ENCODE measurements around the gene TSPAN15.
"Not testable (repeated sequence)": the region's sequence is repeated elsewhere in the genome, so short reads cannot be mapped to it uniquely, and the experiment has no call there.

TSPAN15 gene

GRCh38 chr10:69446650-69447151 lies 4.6 kb upstream of the TSPAN15 start:
- DNase-seq (ENCODE audit: low spot score): no peak

- DNase-seq (ENCODE audit: low spot score): no peak
Observed at GRCh38 chr10:69449841-69450240, 1.4 kb upstream of the TSPAN15 start.

- DNase-seq (ENCODE audit: low spot score): not testable (repeated sequence)
Observed at GRCh38 chr10:69450395-69450794, 870 bp upstream of the TSPAN15 start.

DNA sequence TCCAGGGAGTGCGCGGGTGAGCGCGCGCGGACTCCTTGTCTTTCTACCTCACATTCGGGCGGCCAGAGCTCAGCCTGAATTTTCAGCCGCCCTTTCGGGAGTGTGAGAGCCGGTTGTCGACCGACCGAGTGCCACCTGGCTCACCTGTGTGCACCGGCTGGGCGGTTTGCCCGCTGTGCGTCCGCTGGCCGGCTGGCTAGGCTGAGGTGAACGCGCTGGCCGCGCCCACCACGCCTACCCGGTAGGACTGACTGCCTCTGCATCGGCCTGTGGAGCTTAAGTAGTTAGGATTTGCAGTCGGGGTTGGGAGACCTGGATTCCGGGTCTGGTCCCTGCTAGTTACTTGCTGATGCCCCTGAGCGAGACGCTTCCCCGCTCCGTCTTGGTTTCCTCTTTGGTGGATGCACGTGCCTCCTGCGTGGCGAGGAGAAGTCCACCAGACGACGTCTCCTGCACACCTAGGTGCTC lies 553 bp downstream of the TSPAN15 start:
- DNase-seq (ENCODE audit: low spot score): no peak

- no peak for DNase-seq (ENCODE audit: low spot score)
Observed at GRCh38 chr10:69452676-69453415, 1.6 kb downstream of the TSPAN15 start.

- no peak for DNase-seq (ENCODE audit: low spot score)
Observed at GRCh38 chr10:69453795-69454194, 2.5 kb downstream of the TSPAN15 start.

DNA sequence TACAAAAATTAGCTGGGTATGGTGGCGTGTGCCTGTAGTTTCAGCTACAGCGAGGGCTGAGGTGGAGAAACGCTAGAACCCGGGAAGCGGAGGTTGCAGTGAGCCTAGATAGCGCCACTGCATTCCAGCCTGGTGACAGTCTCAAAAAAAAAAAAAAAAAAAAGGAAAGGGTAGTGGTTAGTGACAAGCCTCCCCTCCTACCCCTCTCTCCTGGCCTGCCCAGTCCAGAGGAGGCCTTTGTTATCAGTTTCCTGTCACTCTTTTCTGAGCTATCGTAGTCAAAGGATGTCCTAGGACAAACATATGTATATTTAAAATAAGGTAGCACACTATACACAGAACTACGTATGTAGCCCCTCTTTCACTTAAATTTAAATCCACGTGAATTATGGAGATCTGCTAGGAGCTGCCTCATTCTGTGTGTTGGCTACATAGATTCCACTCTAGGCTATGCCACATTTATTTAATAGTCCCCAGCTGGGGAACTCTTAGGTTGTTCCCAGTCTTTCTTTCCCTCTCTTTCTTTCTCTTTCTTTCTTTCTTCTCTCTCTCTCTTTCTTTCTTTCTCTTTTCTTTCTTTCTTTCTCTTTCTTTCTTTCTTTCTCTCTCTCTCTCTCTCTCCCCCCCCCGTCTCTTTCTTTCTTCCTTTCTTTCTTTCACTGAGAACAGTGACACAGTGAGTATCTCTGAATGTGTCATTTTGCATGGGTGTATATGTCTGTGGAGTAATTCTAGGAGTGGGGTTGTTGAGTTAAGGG lies 3.9 kb downstream of the TSPAN15 start:
- DNase-seq (ENCODE audit: low spot score): no peak

DNA sequence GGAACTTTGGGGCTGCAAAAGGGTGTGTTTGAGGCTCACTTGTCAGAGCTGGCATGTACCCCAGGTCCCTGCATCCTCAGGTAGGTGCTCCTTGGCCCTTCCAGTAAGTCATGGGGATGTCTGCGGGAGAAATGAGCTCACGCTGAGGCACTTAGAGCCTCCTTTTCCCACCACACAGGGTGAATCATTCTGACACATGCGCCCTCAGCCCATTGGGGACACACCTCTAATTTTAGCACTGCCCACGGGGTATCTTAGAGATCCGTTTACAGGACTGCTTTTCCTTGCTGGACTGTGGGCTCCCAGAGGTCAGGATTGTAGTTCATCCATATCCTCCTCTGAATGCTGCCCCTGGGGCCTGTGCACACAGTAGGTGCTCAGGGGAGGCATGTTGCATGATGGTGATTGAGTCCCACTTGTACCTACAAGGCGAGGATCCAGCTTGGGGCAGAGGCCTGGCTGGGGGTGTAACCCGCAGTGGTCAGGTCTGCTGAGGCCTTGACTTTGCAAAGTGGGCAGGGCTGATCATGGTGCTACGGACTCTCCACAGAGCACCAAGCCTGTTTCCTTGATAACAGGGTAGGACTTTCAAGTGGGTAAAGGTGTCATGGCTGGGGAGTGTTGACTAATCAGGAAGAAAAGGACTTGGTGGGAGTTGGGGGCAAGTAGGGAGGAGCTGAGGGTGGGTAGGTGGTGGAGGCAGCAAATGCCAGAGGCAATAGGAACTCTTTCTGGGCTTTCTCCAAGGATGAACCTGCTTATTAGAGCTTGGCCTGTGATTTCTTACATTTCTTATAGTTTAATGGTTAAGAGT lies 5.8 kb downstream of the TSPAN15 start:
- DNase-seq (ENCODE audit: low spot score): no peak

GRCh38 chr10:69457771-69458237 lies 6.5 kb downstream of the TSPAN15 start:
- no peak for DNase-seq (ENCODE audit: low spot score)

DNA sequence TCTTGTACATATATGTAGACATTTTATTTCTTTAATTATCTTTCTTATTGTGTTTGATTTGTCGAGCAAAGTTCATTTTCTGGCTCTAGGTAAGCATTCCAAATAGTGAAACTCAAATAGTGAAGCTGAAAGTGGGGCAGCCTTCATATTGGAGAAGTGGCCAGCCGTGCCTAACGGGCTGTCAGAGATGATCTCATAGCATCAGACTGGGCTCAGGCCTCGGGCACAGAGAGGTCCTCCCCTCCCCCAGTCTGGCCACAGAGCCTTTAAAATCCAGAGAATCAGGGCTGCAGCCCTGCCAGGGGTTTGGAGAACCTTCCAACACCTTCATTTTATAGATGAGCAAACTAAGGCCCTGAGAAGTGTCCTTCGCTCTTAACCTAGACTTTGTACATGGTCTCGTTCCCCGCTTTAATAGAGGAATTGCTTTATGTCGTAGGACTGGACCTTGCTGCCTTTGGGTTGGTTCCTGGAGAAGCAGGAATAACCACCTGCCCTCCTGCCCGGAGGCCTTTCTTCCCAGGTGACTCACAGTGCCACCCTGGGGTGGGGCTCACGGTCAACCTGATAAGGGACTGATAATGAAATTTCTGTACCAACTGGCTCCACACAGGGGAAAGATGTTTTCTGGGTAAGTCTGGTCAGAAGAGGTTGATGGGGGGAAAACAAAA lies 7.3 kb downstream of the TSPAN15 start:
- no peak for DNase-seq (ENCODE audit: low spot score)

- no peak for DNase-seq (ENCODE audit: low spot score)
Observed at GRCh38 chr10:69459101-69459790, 8.0 kb downstream of the TSPAN15 start.

DNA sequence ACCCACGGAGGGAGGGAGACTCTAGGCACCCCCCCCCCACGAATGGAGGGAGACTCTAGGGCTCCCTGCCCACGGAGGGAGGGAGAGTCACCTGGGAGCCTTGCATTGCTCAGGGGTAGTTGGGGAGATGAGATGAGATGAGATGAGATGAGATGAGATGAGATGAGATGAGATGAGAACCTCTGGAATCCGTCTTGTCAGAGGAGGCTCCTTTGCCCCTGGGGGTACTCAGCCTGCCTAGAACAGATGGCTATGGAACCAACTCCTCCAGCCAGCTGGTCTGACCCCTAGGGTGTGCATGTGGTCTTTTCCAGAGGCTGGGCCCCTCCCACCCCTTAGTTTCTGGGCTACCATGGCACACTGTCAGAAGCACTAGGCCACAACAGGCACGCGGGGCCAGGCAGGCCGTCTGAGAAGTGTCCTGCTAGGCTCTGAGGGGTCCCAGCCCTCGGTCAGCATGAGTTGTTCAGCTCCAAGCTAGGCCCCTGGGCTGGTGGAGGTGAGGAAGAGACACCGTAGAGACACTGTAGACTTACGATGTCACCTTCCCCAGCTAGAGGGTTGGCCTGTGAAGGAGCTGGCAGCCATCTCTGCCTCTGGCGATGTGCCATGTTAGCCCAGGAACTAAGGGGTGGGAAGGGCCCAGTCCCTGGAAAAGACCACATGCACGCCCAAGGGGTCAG lies 8.8 kb downstream of the TSPAN15 start:
- no peak for DNase-seq (ENCODE audit: low spot score)

DNA sequence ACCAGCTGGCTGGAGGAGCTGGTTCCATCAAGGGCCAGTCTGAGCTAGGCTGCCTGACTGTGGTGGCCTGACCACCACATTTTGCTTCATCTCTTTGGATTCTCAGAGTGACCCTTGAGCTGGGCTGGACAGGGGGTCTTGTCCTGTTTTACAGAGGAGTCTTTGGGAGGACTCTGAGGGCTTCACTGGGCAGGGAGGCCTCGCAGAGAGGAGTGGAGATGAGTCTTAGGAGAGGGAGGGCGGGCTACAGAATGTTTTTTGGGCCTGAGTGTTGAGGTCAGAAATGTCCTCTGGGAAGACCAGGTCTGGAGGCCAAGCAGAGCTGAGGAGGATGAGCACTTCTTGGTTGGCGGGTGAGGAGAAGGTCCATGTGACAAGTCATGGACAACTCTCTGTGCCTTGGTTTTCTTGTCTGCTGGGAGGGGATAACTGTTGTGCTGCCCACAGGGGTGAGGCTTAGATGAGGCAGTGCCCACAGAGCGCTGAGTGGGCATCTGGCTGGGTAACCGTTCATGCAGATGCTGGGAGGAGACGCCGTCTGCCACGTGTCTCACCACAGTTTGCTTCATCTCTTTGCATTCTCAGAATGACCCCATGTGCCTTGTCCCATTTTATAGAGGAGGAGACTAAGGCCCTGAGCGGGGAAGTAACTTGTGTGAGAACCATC lies 9.4 kb downstream of the TSPAN15 start:
- no peak for DNase-seq (ENCODE audit: low spot score)

GRCh38 chr10:69461243-69462025 lies 10.2 kb downstream of the TSPAN15 start:
- no peak for DNase-seq (ENCODE audit: low spot score)

GRCh38 chr10:69463886-69464285 lies 12.6 kb downstream of the TSPAN15 start:
- DNase-seq (ENCODE audit: low spot score): no peak

GRCh38 chr10:69464401-69464800 lies 13.1 kb downstream of the TSPAN15 start:
- no peak for DNase-seq (ENCODE audit: low spot score)

GRCh38 chr10:69464801-69465401 lies 13.6 kb downstream of the TSPAN15 start:
- DNase-seq (ENCODE audit: low spot score): no peak

GRCh38 chr10:69465457-69466157 lies 14.3 kb downstream of the TSPAN15 start:
- no peak for DNase-seq (ENCODE audit: low spot score)

All from left forelimb (tissue), 1 donor.